Mesothelial cell of epicardium (in vitro differentiated cells): ENCODE results near the gene DOCK10. TPM values are rescaled to one million over a fixed set of nuclear protein-coding genes. Genes with fewer than 3 reads are reported as not detected.

Source experiments
- DNase-seq, 2 experiments: peaks; one replicate each; pipeline ENCODE4 v3.0.0; 2021; ENCODE audit warnings: low spot score in 2 of 2; ENCODE audit not compliant: unreplicated experiment in 2 of 2
- H3K27ac Mint-ChIP-seq: 2 replicates; pipeline ENCODE4 v1.8.0; 2021; ENCODE audit warnings: mixed read lengths
- H3K27me3 Mint-ChIP-seq: 2 replicates; pipeline ENCODE4 v1.8.0; 2021; ENCODE audit warnings: low read depth, mixed read lengths
- H3K36me3 Mint-ChIP-seq: 2 replicates; pipeline ENCODE4 v1.8.0; 2021; ENCODE audit warnings: mixed read lengths
- H3K4me1 Mint-ChIP-seq: 2 replicates; pipeline ENCODE4 v1.8.0; 2021; ENCODE audit warnings: mixed read lengths
- H3K4me3 Mint-ChIP-seq: 2 replicates; pipeline ENCODE4 v1.8.0; 2021; ENCODE audit warnings: mild to moderate bottlenecking, moderate library complexity, mixed read lengths
- H3K9me3 Mint-ChIP-seq: 2 replicates; pipeline ENCODE4 v1.8.0; 2021; ENCODE audit warnings: mixed read lengths
- CTCF ChIP-seq: fragments of 200-600 bp; sonication (generic); IDR thresholded peaks from one replicate; pipeline ENCODE4 v1.5.0; 2021; ENCODE audit warnings: antibody characterized with exemption; ENCODE audit not compliant: unreplicated experiment
- total RNA-seq: library from RNA; stranded (reverse); gene quantifications from 3 replicates; pipeline ENCODE4 v1.2.1, GENCODE V29; 2021

The DOCK10 gene
- total RNA-seq, 1 donor from 2014 or later = 2.4 TPM

GRCh38 chr2:225010804-225011203 lies 31.5 kb downstream of the DOCK10 start:
- H3K36me3 Mint-ChIP-seq = no peaks in the 10 kb centered on the region
- H3K9me3 Mint-ChIP-seq = no peaks in the 10 kb centered on the region
- no peak for DNase-seq
- H3K4me1 Mint-ChIP-seq = no peaks in the 10 kb centered on the region
- H3K4me3 Mint-ChIP-seq = no peak overlapping the region
- TF ChIP-seq CTCF = no peak
- no peak overlapping the region for H3K27ac Mint-ChIP-seq
- peaks cover 22% of the 10 kb centered on the region for H3K27me3 Mint-ChIP-seq

- H3K27ac Mint-ChIP-seq = no peak overlapping the region
- TF ChIP-seq CTCF = no peak
- no peaks in the 10 kb centered on the region for H3K36me3 Mint-ChIP-seq
- H3K4me3 Mint-ChIP-seq = no peak overlapping the region
- H3K4me1 Mint-ChIP-seq = no peaks in the 10 kb centered on the region
- peaks cover 25% of the 10 kb centered on the region for H3K27me3 Mint-ChIP-seq
- H3K9me3 Mint-ChIP-seq = no peaks in the 10 kb centered on the region
- no peak for DNase-seq
Measured at GRCh38 chr2:225009768-225010167, 32.5 kb downstream of the DOCK10 start.

GRCh38 chr2:225008935-225009334 lies 33.3 kb downstream of the DOCK10 start:
- peaks cover 27% of the 10 kb centered on the region for H3K27me3 Mint-ChIP-seq
- DNase-seq = no peak
- H3K27ac Mint-ChIP-seq = no peak overlapping the region
- no peak for TF ChIP-seq CTCF
- no peaks in the 10 kb centered on the region for H3K36me3 Mint-ChIP-seq
- no peaks in the 10 kb centered on the region for H3K4me1 Mint-ChIP-seq
- no peaks in the 10 kb centered on the region for H3K9me3 Mint-ChIP-seq
- no peak overlapping the region for H3K4me3 Mint-ChIP-seq

- H3K36me3 Mint-ChIP-seq = no peaks in the 10 kb centered on the region
- H3K4me1 Mint-ChIP-seq = no peaks in the 10 kb centered on the region
- H3K9me3 Mint-ChIP-seq = no peaks in the 10 kb centered on the region
- DNase-seq = no peak
- no peak for TF ChIP-seq CTCF
- H3K27ac Mint-ChIP-seq = no peak overlapping the region
- peaks cover 27% of the 10 kb centered on the region for H3K27me3 Mint-ChIP-seq
- no peak overlapping the region for H3K4me3 Mint-ChIP-seq
Measured at GRCh38 chr2:225008179-225008856, 34.0 kb downstream of the DOCK10 start.

GRCh38 chr2:225006730-225007129 lies 35.5 kb downstream of the DOCK10 start:
- Mint-ChIP-seq H3K4me1 (no peaks in the 10 kb centered on the region), H3K36me3 (no peaks in the 10 kb centered on the region), H3K4me3 (no peak overlapping the region), H3K27me3 (peaks cover 27% of the 10 kb centered on the region), H3K27ac (no peak overlapping the region), H3K9me3 (no peaks in the 10 kb centered on the region)
- TF ChIP-seq CTCF = no peak
- DNase-seq = no peak
